ENCODE results near the gene IFI27L1.

Gene IFI27L1

GRCh38 chr14:94079891-94080620 lies 1.1 kb upstream of the IFI27L1 start:
- H3K4me3 ChIP-seq (ENCODE audit: low read length), result peak overlapping the region; percentile 90
- peak; percentile 47 for DNase-seq (ENCODE audit: low read depth)
- TF ChIP-seq CTCF (conservative IDR thresholded peaks at IDR 0.05; ENCODE audit: low read length), result no peak

GRCh38 chr14:94081386-94081820 lies 293 bp downstream of the IFI27L1 start:
- no peak for TF ChIP-seq CTCF (conservative IDR thresholded peaks at IDR 0.05; ENCODE audit: low read length)
- DNase-seq (ENCODE audit: low read depth), result no peak
- H3K4me3 ChIP-seq (ENCODE audit: low read length), result peak overlapping the region; percentile 90

GRCh38 chr14:94087891-94088290 lies 6.8 kb downstream of the IFI27L1 start:
- no peak for DNase-seq (ENCODE audit: low read depth)
- no peak overlapping the region for H3K4me3 ChIP-seq (ENCODE audit: low read length)
- TF ChIP-seq CTCF (conservative IDR thresholded peaks at IDR 0.05; ENCODE audit: low read length), result no peak

GRCh38 chr14:94088516-94088915 lies 7.4 kb downstream of the IFI27L1 start:
- TF ChIP-seq CTCF (conservative IDR thresholded peaks at IDR 0.05; ENCODE audit: low read length), result no peak
- DNase-seq (ENCODE audit: low read depth), result no peak
- no peak overlapping the region for H3K4me3 ChIP-seq (ENCODE audit: low read length)

GRCh38 chr14:94089479-94089878 lies 8.4 kb downstream of the IFI27L1 start:
- no peak overlapping the region for H3K4me3 ChIP-seq (ENCODE audit: low read length)
- TF ChIP-seq CTCF (conservative IDR thresholded peaks at IDR 0.05; ENCODE audit: low read length), result no peak
- DNase-seq (ENCODE audit: low read depth), result no peak

GRCh38 chr14:94093418-94093817 lies 12.3 kb downstream of the IFI27L1 start:
- no peak overlapping the region for H3K4me3 ChIP-seq (ENCODE audit: low read length)
- TF ChIP-seq CTCF (conservative IDR thresholded peaks at IDR 0.05; ENCODE audit: low read length), result no peak
- no peak for DNase-seq (ENCODE audit: low read depth)

- H3K4me3 ChIP-seq (ENCODE audit: low read length), result no peak overlapping the region
- TF ChIP-seq CTCF (conservative IDR thresholded peaks at IDR 0.05; ENCODE audit: low read length), result no peak
- no peak for DNase-seq (ENCODE audit: low read depth)
Measured at GRCh38 chr14:94097091-94097490, 16.0 kb downstream of the IFI27L1 start.
